Stimulated activated CD4-positive, alpha-beta T cell treated with anti-CD3 and anti-CD28 coated beads, Interleukin-1b, Interleukin-23, amount 100 ng/mL, for 4 hours (primary cell): ENCODE data around the gene IQCC.

ENCODE experiments used
- DNase-seq, 2 donors: peaks; one replicate each; pipeline ENCODE4 v3.0.0-alpha.2; 2020; ENCODE audit warnings: low read depth in 2 of 2

Gene IQCC

DNA sequence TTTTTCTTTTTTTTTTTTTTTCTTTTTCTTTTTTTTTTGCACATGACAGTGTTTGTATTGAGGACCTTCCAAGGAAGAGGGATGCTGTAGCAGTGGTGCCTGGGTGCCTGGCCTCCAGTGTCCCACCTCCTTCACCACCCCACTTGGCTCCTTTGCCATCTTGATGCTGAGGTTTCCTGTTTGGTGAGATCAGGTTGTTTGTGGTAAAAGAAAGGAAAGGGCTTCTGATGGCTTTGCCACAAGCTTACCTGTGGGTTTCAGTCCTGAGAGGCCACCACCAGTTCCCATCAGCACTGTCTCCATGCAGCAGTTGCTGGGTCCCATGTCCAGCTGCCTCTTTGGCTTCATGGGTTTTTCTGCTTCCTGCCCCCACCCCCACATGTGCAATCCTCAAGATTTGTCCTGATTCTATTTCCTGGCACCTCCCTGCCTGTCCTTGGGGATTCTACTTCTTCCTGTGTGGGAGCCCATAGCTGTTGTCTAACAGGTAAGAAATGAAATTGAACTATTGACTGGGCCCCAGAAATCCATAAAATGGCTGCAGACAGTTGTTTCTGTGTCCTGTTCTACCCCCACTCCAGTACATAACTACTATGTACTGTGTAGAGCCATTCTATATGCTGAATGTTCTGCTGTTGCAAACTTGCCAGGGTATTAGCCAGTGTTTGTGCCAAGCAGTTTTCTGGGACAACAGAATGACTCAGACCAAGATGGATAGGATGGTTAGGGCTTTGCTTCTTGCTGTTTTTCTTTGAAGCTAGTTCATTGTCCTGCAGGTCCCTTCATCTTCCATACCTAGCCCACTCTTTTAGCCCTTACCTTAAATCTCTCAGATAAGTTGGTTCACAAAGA, 9.3 kb upstream of the IQCC start:
- no peak for DNase-seq

GRCh38 chr1:32197074-32197473, 8.4 kb upstream of the IQCC start:
- DNase-seq: no peak

DNA sequence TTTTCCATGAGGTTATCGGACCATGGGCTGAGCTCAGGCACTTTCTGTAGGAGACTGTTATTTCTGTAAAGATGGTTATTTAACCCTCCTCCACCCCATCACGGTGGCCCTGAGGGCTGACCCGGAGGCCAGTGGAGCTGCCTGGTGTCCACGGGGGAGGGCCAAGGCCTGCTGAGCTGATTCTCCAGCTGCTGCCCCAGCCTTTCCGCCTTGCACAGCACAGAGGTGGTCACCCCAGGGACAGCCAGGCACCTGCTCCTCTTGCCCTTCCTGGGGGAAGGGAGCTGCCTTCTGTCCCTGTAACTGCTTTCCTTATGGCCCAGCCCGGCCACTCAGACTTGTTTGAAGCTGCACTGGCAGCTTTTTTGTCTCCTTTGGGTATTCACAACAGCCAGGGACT, 7.6 kb upstream of the IQCC start:
- DNase-seq: no peak

- DNase-seq: no peak
These were observed 7.0 kb upstream of the IQCC start for GRCh38 chr1:32198237-32199042.

DNA sequence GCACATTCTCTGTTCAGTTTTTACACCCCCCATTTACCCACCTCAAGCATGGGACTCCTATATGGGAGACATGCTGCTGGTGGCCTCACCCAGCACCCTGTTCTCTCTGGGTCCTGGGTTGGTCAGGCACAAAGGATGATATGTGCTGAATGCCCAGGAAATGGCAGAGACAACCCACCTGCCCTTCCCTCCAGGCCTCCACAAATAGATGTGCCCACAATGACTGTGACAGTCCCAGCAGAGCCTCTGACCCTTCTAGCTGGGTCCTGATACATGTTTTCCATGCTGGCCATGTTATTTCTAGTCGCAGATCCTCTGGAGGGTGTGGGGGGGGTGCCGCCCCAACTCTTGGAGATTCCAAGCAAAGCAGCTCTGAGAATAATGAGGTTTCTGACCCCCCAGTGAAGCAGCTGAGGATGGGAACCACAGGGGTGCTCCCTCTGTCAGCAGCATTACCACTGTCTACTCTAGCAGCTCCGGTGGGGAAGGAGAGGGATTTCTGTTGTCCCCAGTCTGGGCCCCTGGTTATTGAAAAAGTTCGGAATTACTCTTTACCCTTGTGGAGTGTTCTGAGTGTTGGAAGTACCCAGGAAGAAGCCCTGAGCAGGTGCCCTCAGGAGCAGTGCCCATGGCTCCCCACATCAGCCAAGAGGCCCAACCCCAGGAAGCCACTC, 6.3 kb upstream of the IQCC start:
- DNase-seq: no peak

DNA sequence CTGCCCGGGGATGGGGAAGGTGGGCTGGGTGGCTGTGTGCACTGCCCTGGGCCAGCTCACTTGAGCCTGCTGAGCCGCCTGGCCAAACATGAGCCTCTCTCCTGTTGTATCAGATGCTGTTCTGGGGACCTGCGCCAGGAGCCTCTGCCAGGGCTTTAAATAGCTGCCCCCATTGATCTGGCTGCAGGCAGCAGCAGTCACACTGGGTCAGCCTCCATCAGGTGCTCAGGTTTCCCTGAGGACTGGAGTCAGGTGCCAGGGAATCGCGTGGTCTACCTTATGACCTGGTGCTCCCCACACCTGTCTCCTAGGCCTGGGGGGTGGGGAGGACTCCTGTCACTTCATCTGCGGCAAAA, 5.8 kb upstream of the IQCC start:
- no peak for DNase-seq

DNA sequence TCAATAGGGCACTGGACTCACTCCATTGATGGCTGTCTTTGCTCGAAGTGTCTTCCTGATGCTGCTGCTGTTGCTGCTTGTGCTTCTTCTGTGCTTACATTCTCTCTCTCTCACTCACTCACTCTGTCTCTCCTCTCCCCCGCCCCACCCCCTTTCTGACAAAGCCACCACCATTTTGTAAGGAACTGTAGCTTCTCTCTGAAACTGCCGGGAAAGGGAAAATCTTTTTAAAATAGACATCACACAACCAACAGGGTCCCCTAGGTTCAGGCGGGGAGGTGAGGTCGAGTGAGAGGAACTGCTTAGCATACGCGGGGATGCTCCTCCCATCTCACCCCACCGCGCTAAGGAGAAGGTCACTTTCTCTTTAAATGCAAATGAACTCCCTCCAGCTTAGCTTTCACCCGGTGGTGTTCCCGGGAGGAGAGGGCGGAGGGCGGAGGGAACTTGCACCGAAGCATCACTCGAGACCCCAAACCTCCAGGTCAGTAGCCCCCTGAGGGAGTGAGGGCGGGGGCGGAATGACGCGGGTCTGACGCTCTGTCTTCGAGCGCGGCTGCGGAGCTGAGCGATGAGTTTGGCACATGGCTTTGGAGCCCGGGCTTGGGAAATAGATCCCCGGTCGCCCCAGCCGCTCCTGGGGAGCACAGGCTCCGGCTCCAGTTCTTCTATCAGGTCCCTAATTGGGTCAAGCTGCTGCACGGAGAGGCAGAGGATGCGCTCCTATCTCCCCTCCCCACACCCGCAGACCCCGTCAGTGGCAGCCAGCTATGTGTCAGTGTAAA, 5.1 kb upstream of the IQCC start, which contains the start of gene CCDC28B:
CCDC28B (plus strand) TSS at position 370 of the 785 bp plus-strand sequence. CDS start 1,341 bp downstream, outside the sequence.
- DNase-seq: peak; percentile 11 to 41

DNA sequence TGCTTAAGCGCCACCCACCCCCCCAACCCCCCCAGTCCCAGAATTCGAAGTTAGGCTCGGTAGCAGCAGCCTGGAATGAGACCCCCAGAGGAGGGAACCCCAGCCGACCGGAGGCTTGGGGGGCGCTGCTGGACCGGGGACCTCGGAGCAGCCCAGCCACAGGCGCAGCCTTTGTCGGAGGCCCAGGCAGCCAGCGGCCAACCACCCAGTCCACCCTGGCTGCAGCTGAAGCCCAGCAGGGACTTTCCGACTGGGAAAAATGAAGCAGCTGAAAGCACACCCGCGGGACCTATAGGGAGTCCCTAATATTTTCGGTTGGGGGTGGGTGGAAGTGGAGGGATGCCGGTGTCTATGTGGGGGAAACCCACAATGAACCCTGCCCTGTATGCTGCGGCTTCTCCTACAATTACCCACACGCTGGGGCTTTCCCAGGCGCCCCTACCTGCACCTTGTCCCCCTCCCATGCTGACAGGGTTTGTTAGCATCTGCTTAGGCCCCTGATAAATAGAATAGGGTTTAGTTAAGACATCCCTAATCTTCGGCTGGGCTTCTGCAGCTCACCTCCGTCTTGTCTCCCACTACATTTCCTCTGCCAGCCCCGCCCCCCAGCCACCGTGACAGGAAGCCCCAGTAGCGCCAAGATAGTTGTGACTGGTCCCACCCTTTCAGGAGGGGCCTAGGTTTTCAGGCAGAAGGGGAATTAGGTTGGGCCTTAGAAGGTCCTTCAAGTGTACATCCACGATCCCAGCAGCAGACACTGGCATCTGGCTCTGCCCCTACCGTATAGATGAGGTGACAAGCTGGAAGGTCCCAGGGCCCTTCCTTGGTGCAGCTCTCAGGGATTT, 4.2 kb upstream of the IQCC start:
- DNase-seq: peak; percentile 46 to 69

- no peak for DNase-seq
These were observed 519 bp upstream of the IQCC start for GRCh38 chr1:32204943-32205361.

DNA sequence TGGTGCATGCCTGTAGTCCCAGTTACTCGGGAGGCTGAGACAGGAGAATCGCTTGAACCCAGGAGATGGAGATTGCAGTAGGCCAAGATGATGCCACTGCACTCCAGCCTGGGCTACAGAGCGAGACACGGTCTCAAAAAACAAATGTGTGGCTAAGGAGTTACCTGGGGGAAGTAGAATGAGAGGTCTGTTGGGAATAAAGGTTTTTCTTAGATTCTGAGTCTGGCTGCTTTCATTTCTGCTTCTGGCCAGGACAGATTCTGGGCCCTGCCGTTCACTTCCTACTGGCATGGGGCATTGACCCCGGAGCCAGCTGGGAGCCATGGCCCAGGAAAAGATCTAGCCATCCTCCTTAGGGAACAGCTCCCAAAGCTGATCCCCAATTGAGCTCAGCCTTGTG, 3.0 kb downstream of the IQCC start:
- DNase-seq: no peak

DNA sequence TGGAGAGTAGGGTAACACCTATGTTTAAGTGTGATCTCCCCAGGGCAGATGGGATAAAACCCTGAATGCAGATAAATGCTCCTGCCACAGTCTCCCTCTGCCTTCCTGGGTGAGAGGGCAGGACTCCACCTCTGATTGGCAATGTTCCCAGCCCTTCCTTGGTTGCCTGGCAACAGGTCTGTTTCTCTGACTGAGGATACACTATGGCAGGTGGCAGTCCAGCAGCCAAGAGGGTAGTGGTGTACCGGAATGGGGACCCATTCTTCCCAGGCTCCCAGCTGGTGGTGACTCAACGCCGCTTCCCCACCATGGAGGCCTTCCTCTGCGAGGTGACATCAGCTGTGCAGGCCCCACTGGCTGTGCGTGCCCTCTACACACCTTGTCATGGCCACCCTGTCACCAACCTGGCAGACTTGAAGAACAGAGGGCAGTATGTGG, 3.4 kb downstream of the IQCC start, which contains the start of gene DCDC2B:
DCDC2B (plus strand) TSS at position 199 of the 438 bp plus-strand sequence; CDS start at position 204, 5 bp downstream.
- DNase-seq: no peak

- DNase-seq: peak; percentile 45 to 51
These were observed 10.4 kb downstream of the IQCC start for GRCh38 chr1:32215629-32216480.

GRCh38 chr1:32216566-32216965, 11.1 kb downstream of the IQCC start:
- no peak for DNase-seq

DNA sequence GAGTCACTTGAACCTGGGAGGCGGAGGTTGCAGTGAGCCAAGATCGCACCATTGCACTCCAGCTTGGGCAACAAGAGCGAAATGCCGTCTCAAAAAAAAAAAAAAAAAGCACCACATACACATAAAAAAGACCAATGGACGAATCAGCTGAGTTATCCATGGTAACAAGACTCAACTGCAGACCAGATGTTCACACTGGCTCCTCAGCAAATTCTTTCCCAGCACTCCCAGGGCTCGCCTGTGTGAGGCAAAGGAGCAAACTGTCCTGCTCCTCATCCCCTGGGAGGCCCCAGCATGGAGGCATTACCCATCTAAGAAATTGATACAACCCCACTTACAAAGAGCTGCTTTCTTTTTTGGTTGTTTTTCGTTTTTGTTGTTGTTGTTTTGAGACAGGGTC, 13.6 kb downstream of the IQCC start:
- DNase-seq: no peak

DNA sequence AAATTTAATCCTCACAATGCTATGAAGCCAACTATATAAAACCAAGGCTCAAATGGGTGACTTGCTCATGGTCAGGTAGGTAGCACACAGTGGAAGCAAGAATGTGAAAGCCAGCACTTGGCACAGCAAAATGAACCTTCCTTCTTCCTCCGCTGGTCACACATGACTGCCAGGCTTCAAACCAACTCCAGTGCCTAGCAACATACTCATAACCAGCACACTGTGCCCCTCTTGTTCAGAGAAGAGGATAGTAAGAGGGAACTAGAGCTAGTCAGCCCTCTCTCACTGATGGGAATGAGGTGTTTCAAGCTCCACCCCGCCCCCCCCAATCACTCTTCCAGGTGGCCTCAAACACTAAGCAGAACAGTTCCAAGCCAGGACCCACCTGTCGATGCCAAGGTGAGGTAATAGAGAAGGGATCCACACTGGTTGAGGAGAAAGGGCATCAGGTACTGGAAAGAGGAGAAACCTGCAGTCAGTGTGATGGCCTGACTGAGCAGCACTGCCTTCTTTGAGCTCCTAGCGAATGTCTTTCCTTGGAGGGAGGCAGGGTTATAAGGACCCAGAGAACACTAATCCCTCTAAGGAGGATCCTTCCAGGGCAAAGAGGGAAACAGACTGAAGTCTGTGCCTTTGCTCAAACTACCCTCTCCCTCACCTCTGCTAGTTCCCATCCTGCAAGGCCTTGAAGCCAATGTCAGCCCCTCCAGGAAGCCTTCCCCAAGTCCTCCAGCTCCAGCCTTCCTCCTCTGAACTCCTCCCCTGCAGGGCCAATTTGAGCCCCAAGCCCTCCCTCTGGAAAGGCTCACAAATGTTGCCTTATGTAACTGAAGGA, 15.5 kb downstream of the IQCC start:
- no peak for DNase-seq

DNA sequence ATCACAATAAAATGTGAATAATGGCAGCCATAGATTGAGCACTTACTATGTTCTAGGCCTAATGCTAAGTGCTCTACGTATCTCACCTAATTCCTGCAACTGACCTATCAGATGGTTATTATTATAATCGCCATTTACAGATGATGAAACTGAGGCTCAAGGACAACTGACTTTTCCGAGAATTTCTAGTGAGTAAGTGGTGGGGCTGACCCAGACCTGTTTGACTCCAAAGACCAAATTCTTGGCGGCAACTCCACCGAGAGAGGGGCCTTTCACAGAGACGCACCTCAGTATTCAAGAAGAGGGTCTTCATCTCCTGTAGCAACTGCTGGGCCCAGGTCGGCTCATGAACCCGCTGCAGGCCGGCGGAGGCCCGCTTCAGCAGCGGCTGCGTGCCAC, 16.1 kb downstream of the IQCC start:
- no peak for DNase-seq

DNA sequence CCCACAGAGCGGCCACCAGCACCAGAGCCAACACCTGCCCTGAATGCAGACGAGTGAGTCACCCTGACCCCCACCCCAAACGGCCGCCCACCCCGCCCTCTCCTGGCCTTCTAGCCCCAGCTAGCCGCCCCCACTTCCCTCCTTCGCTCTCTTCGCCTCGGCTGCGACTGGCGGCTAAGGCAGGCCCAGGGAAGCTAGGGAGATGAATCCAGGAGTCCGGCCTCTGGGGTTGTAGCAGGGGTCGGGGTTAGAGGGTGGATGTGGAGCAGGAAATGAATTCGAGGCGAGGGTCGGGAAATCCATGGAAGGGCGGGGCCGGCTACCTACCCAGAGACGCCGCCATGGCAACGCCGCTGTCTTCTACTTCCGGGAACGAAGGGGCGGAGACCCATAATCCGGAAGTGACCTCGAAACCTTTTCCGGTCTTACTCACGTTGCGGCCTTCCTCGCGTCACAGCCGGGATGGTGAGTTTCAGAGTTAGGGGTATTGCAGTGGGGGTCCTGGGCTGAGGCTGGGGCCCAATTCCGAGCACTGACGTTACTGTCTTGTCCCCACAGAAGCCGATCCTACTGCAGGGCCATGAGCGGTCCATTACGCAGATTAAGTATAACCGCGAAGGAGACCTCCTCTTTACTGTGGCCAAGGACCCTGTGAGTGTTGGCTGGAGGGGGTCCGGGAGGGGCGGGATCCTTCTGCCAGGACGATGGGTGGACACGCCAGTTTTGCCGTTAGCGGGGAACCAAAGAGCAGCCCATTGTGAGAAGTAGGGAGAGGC, 16.7 kb downstream of the IQCC start, which contains the start of the genes EIF3I and TMEM234:
EIF3I (plus strand) TSS at position 428 of the 776 bp plus-strand sequence; CDS start at position 463, 35 bp downstream.
TMEM234 (minus strand) TSS at position 374 of the 776 bp plus-strand sequence; CDS start at position 343, 31 bp downstream.
- peak; percentile 78 to 83 for DNase-seq
